Ishikawa (cell line): Measurements from ENCODE around the gene SCTR.

Experiments used
- CEBPB ChIP-seq: IDR thresholded peaks from 2 replicates; pipeline ENCODE4 v1.6.1; 2012
- CREB1 ChIP-seq: IDR thresholded peaks from 2 replicates; pipeline ENCODE4 v1.6.1; 2012; ENCODE audit warnings: low read depth
- EGR1 ChIP-seq: IDR thresholded peaks from 2 replicates; pipeline ENCODE4 v1.6.1; 2012
- EP300 ChIP-seq: IDR thresholded peaks from 2 replicates; pipeline ENCODE4 v1.6.1; 2012; ENCODE audit warnings: borderline replicate concordance
- FOXM1 ChIP-seq: IDR thresholded peaks from 2 replicates; pipeline ENCODE4 v1.6.1; 2012; ENCODE audit warnings: low read depth, borderline replicate concordance
- MAX ChIP-seq: IDR thresholded peaks from 2 replicates; pipeline ENCODE4 v1.6.1; 2012
- NFIC ChIP-seq: IDR thresholded peaks from 2 replicates; pipeline ENCODE4 v1.6.1; 2012
- RAD21 ChIP-seq: IDR thresholded peaks from 2 replicates; pipeline ENCODE4 v1.6.1; 2012; ENCODE audit warnings: low read depth
- REST ChIP-seq: IDR thresholded peaks from 2 replicates; pipeline ENCODE4 v1.6.1; 2012; ENCODE audit warnings: low read depth, mild to moderate bottlenecking
- TAF1 ChIP-seq: IDR thresholded peaks from 2 replicates; pipeline ENCODE4 v1.6.1; 2012; ENCODE audit warnings: low read depth, mild to moderate bottlenecking
- TCF12 ChIP-seq: IDR thresholded peaks from 2 replicates; pipeline ENCODE4 v1.6.1; 2012; ENCODE audit warnings: low read depth
- TEAD4 ChIP-seq: IDR thresholded peaks from 2 replicates; pipeline ENCODE4 v1.6.1; 2012
- USF1 ChIP-seq: IDR thresholded peaks from 2 replicates; pipeline ENCODE4 v1.6.1; 2012
- YY1 ChIP-seq: IDR thresholded peaks from 2 replicates; pipeline ENCODE4 v1.6.1; 2012; ENCODE audit warnings: low read depth
- ZBTB7A ChIP-seq: IDR thresholded peaks from 2 replicates; pipeline ENCODE4 v1.6.1; 2012; ENCODE audit warnings: low read depth

The SCTR gene

GRCh38 chr2:119419065-119419464, 105.2 kb downstream of the SCTR start:
- TF ChIP-seq MAX (no peak), EP300 (no peak), TAF1 (no peak), CREB1 (no peak), NFIC (no peak), REST (no peak), FOXM1 (no peak), TEAD4 (no peak), YY1 (no peak), TCF12 (no peak), EGR1 (no peak), RAD21 (no peak), USF1 (no peak), ZBTB7A (no peak), CEBPB (no peak)

- TF ChIP-seq EGR1 (no peak), CREB1 (no peak), USF1 (no peak), REST (no peak), TAF1 (no peak), ZBTB7A (no peak), TCF12 (no peak)
Observed at GRCh38 chr2:119417908-119418307, 106.4 kb downstream of the SCTR start.

- TF ChIP-seq RAD21 (no peak), TCF12 (0 out of 2 replicates have a peak, but pooled peaks have one; percentile 46), NFIC (peak; percentile 91)
Observed at GRCh38 chr2:119416299-119416923, 107.9 kb downstream of the SCTR start.

GRCh38 chr2:119415630-119416029, 108.7 kb downstream of the SCTR start:
- no peak for TF ChIP-seq TEAD4
- no peak for TF ChIP-seq RAD21
- TF ChIP-seq ZBTB7A, result no peak
- TF ChIP-seq EP300, result no peak

GRCh38 chr2:119414894-119415293, 109.4 kb downstream of the SCTR start:
- TF ChIP-seq CEBPB (no peak), TEAD4 (no peak), USF1 (no peak), TAF1 (no peak), RAD21 (no peak)

- TF ChIP-seq EGR1 (no peak), TEAD4 (no peak), NFIC (no peak), USF1 (no peak), ZBTB7A (no peak), CEBPB (no peak), YY1 (no peak)
Observed at GRCh38 chr2:119409506-119409905, 114.8 kb downstream of the SCTR start.

- TF ChIP-seq EP300 (no peak), FOXM1 (no peak), EGR1 (no peak), CREB1 (no peak), CEBPB (no peak), MAX (no peak)
Observed at GRCh38 chr2:119408221-119408619, 116.1 kb downstream of the SCTR start.
